Breast epithelium (tissue), 3 donors: ENCODE data around the gene AGAP1.

ENCODE experiments used
- CTCF ChIP-seq, 3 donors: fragments of 450-650 bp; IDR thresholded peaks; one replicate each; pipeline ENCODE4 v1.5.1; 2016 to 2017; ENCODE audit warnings: antibody characterized with exemption in 3 of 3, mild to moderate bottlenecking in 3 of 3, moderate library complexity in 3 of 3
- POLR2A ChIP-seq: fragments of 450-650 bp; IDR thresholded peaks from one replicate; pipeline ENCODE4 v1.6.1; 2016; ENCODE audit warnings: antibody characterized with exemption, mild to moderate bottlenecking, moderate library complexity
- POLR2AphosphoS5 ChIP-seq, 3 donors: sonication (generic); formaldehyde crosslinking; IDR thresholded peaks; one replicate each; pipeline ENCODE4 v1.6.1; 2017; ENCODE audit warnings: antibody characterized with exemption in 3 of 3

DNA sequence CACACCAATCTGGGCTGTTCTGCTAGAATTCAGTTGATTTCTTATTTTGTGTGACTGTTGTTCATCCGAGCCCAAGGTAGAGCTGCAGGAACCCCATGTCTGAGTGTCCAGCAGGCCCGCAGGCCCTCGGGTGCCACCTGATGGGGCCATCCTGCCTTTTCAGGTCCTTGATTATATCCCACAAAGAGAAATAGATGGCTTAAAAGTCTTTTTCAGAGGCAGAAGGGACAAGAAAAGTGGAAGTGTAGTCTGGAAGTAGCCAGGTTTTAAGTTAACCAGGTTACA lies 52.2 kb downstream of the AGAP1 start:
- TF ChIP-seq POLR2AphosphoS5 (IDR thresholded peaks at IDR 0.05) (no peak), POLR2A (no peak), CTCF (IDR thresholded peaks at IDR 0.05) (no peak)
